Measurements from ENCODE around the gene DOCK4. TPM values are rescaled to one million over a fixed set of nuclear protein-coding genes. Genes with fewer than 3 reads are reported as not detected.
A peak's percentile ranks its signal among the peaks of the same experiment; 100 is the strongest.

The DOCK4 gene
- total RNA-seq, 4 donors from 2014 or later: 14.0 to 48.1 (median 30.9) TPM

GRCh38 chr7:112138325-112138852 lies 67.8 kb downstream of the DOCK4 start:
- Histone ChIP-seq H3K27ac (no peak overlapping the region), H3K27me3 (no peaks in the 10 kb centered on the region), H3K9me3 (no peaks in the 10 kb centered on the region), H3K4me1 (no peaks in the 10 kb centered on the region), H3K4me3 (replicated peaks in 1 of 3) (no peak overlapping the region), H3K36me3 (no peaks in the 10 kb centered on the region)
- 82 to 85% methylated on average over 3 of the region's 3 CpGs for WGBS, 2 donors
- intact Hi-C loops (cut with DNase I): no loop called here
- no peak for TF ChIP-seq POLR2A (IDR thresholded peaks at IDR 0.05)
- TF ChIP-seq, protein P1, sequence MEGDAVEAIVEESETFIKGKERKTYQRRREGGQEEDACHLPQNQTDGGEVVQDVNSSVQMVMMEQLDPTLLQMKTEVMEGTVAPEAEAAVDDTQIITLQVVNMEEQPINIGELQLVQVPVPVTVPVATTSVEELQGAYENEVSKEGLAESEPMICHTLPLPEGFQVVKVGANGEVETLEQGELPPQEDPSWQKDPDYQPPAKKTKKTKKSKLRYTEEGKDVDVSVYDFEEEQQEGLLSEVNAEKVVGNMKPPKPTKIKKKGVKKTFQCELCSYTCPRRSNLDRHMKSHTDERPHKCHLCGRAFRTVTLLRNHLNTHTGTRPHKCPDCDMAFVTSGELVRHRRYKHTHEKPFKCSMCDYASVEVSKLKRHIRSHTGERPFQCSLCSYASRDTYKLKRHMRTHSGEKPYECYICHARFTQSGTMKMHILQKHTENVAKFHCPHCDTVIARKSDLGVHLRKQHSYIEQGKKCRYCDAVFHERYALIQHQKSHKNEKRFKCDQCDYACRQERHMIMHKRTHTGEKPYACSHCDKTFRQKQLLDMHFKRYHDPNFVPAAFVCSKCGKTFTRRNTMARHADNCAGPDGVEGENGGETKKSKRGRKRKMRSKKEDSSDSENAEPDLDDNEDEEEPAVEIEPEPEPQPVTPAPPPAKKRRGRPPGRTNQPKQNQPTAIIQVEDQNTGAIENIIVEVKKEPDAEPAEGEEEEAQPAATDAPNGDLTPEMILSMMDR (IDR thresholded peaks at IDR 0.05): no peak
- DNase-seq: no peak

- Histone ChIP-seq H3K4me1 (no peaks in the 10 kb centered on the region), H3K36me3 (no peaks in the 10 kb centered on the region), H3K27me3 (no peaks in the 10 kb centered on the region), H3K9me3 (no peaks in the 10 kb centered on the region), H3K27ac (no peak overlapping the region), H3K4me3 (replicated peaks in 1 of 3) (no peak overlapping the region)
- 83 to 92% methylated on average over 3 of the region's 3 CpGs for WGBS, 2 donors
- no peak for TF ChIP-seq POLR2A (IDR thresholded peaks at IDR 0.05)
- TF ChIP-seq, protein P1 (IDR thresholded peaks at IDR 0.05): no peak
- no peak for DNase-seq
- intact Hi-C loops (cut with DNase I): no loop called here
These were observed 68.8 kb downstream of the DOCK4 start for GRCh38 chr7:112137141-112138101.

- Histone ChIP-seq H3K4me3 (replicated peaks in 1 of 3) (no peak overlapping the region), H3K9me3 (no peaks in the 10 kb centered on the region), H3K4me1 (no peaks in the 10 kb centered on the region), H3K27me3 (no peaks in the 10 kb centered on the region), H3K27ac (peak overlapping the region in 1 of 3 donors; percentile 7), H3K36me3 (no peaks in the 10 kb centered on the region)
- TF ChIP-seq, protein P1 (IDR thresholded peaks at IDR 0.05): no peak
- TF ChIP-seq POLR2A (IDR thresholded peaks at IDR 0.05): no peak
- intact Hi-C loops (cut with DNase I): no loop called here
- WGBS, 2 donors: 91 to 95% methylated on average over 4 of the region's 4 CpGs
- no peak for DNase-seq
These were observed 69.8 kb downstream of the DOCK4 start for GRCh38 chr7:112136271-112137008.

DNA sequence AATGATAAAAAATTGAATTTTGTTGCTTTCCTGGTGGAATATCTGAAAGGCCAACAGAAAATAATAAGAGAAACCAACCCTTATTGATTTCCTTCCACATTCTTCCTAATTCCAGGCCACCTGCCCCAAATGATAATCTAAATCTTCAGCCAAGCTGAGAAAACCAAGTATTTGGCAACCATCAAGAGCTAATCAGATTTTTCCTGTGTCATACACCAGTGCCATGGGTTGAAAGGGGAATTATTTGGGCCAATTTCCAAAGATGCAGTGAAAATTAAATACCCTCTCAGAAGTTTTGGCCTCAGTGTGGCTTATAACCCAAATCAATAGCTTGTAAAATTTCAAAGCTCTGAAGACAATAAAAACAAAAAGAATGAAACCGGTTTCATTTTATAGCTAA lies 70.4 kb downstream of the DOCK4 start:
- no peak for DNase-seq
- H3K27me3 ChIP-seq: no peaks in the 10 kb centered on the region
- WGBS, 2 donors: 61 to 66% methylated on average over 1 of the region's 1 CpG
- no peaks in the 10 kb centered on the region for H3K36me3 ChIP-seq
- peak overlapping the region in 1 of 3 donors; percentile 7 for H3K27ac ChIP-seq
- H3K4me3 ChIP-seq (replicated peaks in 1 of 3): no peak overlapping the region
- intact Hi-C loops (cut with DNase I): no loop called here
- H3K9me3 ChIP-seq: no peaks in the 10 kb centered on the region
- TF ChIP-seq POLR2A (IDR thresholded peaks at IDR 0.05): no peak
- TF ChIP-seq, protein P1 (IDR thresholded peaks at IDR 0.05): no peak
- H3K4me1 ChIP-seq: no peaks in the 10 kb centered on the region

Measured in thyroid gland (tissue), 4 donors.